Caco-2 (cell line): ENCODE results near the gene KCNAB1. TPM values are rescaled to one million over a fixed set of nuclear protein-coding genes. Genes with fewer than 3 reads are reported as not detected.
"Not testable (repeated sequence)": the region's sequence is repeated elsewhere in the genome, so short reads cannot be mapped to it uniquely, and the experiment has no call there.

ENCODE experiments used
- BruUV-seq: library from RNA; stranded (reverse); fragments of 400-500 nt; replicated peaks from 2 replicates; lab custom pipeline; 2021; lab: Mats Ljungman, UMichigan
- CTCF ChIA-PET: fragments of 300-600 bp; sonication (Branson Sonifier 250); formaldehyde crosslinking; loops from one replicate; lab custom pipeline; 2022; ENCODE audit warnings: antibody characterized with exemption; lab: Charles Lee
- POLR2A ChIA-PET: fragments of 300-600 bp; sonication (Branson Sonifier 250); formaldehyde crosslinking; loops from one replicate; lab custom pipeline; 2022; ENCODE audit warnings: antibody characterized with exemption; lab: Charles Lee
- DNase-seq, 2 experiments: peaks; one replicate each; pipeline versions ENCODE4 v3.0.0 to v3.0.0-alpha.2; 2020 to 2022
- H3K27me3 ChIP-seq: replicated peaks from 2 replicates; pipeline ENCODE4 v1.6.0; 2011; ENCODE audit warnings: low read length; ENCODE audit not compliant: control insufficient read depth, insufficient read depth
- H3K36me3 ChIP-seq: 2 replicates; pipeline ENCODE4 v1.5.1; 2011; ENCODE audit warnings: low read length; ENCODE audit not compliant: control insufficient read depth, insufficient read depth
- H3K4me1 ChIP-seq: fragments of 250-450 bp; sonication (Bioruptor Pico); 2 replicates; pipeline ENCODE4 v1.5.1; 2020; ENCODE audit warnings: mild to moderate bottlenecking
- H3K4me3 ChIP-seq: 2 replicates; pipeline ENCODE4 v1.5.1; 2011; ENCODE audit warnings: low read depth, mild to moderate bottlenecking, control low read depth, low read length
- H3K9me3 ChIP-seq: fragments of 250-450 bp; sonication (Bioruptor Pico); 2 replicates; pipeline ENCODE4 v1.5.1; 2020; ENCODE audit warnings: mild to moderate bottlenecking, moderate library complexity
- H3K27ac Mint-ChIP-seq: one replicate; pipeline ENCODE4 v1.8.0; 2022; ENCODE audit warnings: mixed read lengths; ENCODE audit not compliant: unreplicated experiment
- H3K27me3 Mint-ChIP-seq: one replicate; pipeline ENCODE4 v1.8.0; 2022; ENCODE audit warnings: mixed read lengths; ENCODE audit not compliant: insufficient read depth, unreplicated experiment
- H3K36me3 Mint-ChIP-seq: one replicate; pipeline ENCODE4 v1.8.0; 2022; ENCODE audit warnings: mild to moderate bottlenecking, mixed read lengths; ENCODE audit not compliant: insufficient read depth, unreplicated experiment
- H3K4me1 Mint-ChIP-seq: one replicate; pipeline ENCODE4 v1.8.0; 2022; ENCODE audit warnings: low read depth, mixed read lengths; ENCODE audit not compliant: unreplicated experiment
- H3K4me3 Mint-ChIP-seq: one replicate; pipeline ENCODE4 v1.8.0; 2022; ENCODE audit warnings: mild to moderate bottlenecking, moderate library complexity, mixed read lengths; ENCODE audit not compliant: unreplicated experiment
- H3K9me3 Mint-ChIP-seq: one replicate; pipeline ENCODE4 v1.8.0; 2022; ENCODE audit warnings: mixed read lengths; ENCODE audit not compliant: unreplicated experiment
- intact Hi-C: fragments of 100-400 bp; cut with micrococcal nuclease; formaldehyde crosslinking; loops from one replicate; pipeline ENCODE4 v1.10.0; 2022; ENCODE audit not compliant: unreplicated experiment
- total RNA-seq: library from RNA; stranded (reverse); gene quantifications from 2 replicates; pipeline ENCODE4 v1.2.3, GENCODE V29; 2022
- TF ChIP-seq, protein P1 (sequence below), 2 experiments: fragments of 200-600 bp in 1 of 2; IDR thresholded peaks; 1 replicate in 1 of 2; 2 replicates in 1 of 2; pipeline versions ENCODE4 v1.5.1 to v1.8.0; 2011 to 2022; ENCODE audit warnings: antibody characterized with exemption in 1 of 2, control low read depth in 1 of 2, inconsistent platforms in 1 of 2, low read depth in 1 of 2, low read length in 1 of 2, mild to moderate bottlenecking in 1 of 2, moderate library complexity in 1 of 2; ENCODE audit not compliant: insufficient read depth in 1 of 2, severe bottlenecking in 1 of 2, unreplicated experiment in 1 of 2

KCNAB1 gene
- total RNA-seq, 1 experiment from 2014 or later: 0.14 TPM

DNA sequence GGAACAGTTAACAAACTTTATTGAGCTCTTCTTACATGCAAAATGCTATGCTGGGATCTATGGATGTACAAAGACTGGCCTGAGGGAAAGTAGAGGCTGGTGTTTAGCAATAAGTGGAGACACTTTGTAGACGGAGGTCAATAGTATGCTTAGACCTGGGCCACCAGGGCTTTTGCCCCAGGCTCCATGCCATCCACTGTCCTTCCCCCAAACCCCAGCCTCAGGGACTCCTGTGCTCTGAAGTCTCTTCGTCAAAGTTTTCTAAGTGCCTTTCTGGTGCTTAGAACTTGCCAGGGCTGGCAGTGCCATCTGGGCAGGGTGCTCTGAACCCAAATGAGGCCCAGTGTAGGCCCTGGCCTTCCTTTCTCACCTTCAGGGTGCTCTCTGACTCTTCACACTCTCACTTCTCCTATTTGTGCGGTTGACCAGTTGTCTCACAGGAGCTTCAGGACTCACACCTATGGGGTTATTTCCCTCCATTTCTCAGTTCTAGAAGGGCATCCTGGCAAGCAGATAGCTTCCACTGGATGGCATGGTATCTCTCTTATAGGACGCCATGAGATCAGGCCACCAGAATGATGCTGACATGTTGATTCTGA is 21.8 kb upstream of the KCNAB1 start:
- intact Hi-C loops: no loop called here
- ChIA-PET CTCF (interaction anchor here (0.7 kb wide), 1 partner anchor 40 kb away, joined by 3 read pairs; no protein-coding TSS in a partner anchor), POLR2A (no interaction called here)
- no peaks in the 10 kb centered on the region for H3K4me1 ChIP-seq
- no peaks in the 10 kb centered on the region for H3K36me3 ChIP-seq
- no peaks in the 10 kb centered on the region for H3K9me3 Mint-ChIP-seq
- no peak for DNase-seq
- no peaks in the 10 kb centered on the region for H3K9me3 ChIP-seq
- H3K27ac Mint-ChIP-seq: no peak overlapping the region
- H3K27me3 ChIP-seq: no peaks in the 10 kb centered on the region; the same call in 1 of the 2 replicates
- H3K27me3 Mint-ChIP-seq: peaks cover 15% of the 10 kb centered on the region
- no peaks in the 10 kb centered on the region for H3K4me1 Mint-ChIP-seq
- no peak overlapping the region for H3K4me3 Mint-ChIP-seq
- H3K4me3 ChIP-seq: no peak overlapping the region
- H3K36me3 Mint-ChIP-seq: no peaks in the 10 kb centered on the region
- TF ChIP-seq, protein P1, sequence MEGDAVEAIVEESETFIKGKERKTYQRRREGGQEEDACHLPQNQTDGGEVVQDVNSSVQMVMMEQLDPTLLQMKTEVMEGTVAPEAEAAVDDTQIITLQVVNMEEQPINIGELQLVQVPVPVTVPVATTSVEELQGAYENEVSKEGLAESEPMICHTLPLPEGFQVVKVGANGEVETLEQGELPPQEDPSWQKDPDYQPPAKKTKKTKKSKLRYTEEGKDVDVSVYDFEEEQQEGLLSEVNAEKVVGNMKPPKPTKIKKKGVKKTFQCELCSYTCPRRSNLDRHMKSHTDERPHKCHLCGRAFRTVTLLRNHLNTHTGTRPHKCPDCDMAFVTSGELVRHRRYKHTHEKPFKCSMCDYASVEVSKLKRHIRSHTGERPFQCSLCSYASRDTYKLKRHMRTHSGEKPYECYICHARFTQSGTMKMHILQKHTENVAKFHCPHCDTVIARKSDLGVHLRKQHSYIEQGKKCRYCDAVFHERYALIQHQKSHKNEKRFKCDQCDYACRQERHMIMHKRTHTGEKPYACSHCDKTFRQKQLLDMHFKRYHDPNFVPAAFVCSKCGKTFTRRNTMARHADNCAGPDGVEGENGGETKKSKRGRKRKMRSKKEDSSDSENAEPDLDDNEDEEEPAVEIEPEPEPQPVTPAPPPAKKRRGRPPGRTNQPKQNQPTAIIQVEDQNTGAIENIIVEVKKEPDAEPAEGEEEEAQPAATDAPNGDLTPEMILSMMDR (IDR thresholded peaks at IDR 0.05; ENCODE audit: insufficient read depth in 1 of 2, low read depth in 1 of 2, low read length in 1 of 2, severe bottlenecking in 1 of 2, unreplicated experiment in 1 of 2): no peak
- BruUV-seq: no TSS peak

DNA sequence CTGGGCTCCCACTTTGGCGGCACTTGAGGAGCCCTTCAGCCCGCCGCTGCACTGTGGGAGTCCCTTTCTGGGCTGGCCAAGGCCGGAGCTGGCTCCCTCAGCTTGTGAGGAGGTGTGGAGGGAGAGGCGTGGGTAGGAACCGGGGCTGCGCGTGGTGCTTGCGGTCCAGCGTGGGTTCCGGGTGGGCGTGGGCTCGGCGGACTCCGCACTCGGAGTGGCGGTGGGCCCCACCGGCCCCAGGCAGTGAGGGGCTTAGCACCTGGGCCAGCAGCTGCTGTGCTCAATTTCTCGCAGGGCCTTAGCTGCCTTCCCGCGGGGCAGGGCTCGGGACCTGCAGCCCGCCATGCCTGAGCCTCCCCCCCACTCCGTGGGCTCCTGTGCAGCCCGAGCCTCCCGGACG is 21.0 kb upstream of the KCNAB1 start:
- H3K9me3 ChIP-seq, H3K36me3 Mint-ChIP-seq, H3K4me3 ChIP-seq, H3K36me3 ChIP-seq, H3K9me3 Mint-ChIP-seq, DNase-seq, BruUV-seq, H3K4me1 Mint-ChIP-seq, H3K27ac Mint-ChIP-seq, H3K4me3 Mint-ChIP-seq, intact Hi-C loops, POLR2A ChIA-PET, H3K4me1 ChIP-seq, H3K27me3 ChIP-seq: not testable (repeated sequence)
- CTCF ChIA-PET: interaction anchor here (0.6 kb wide), 1 partner anchor 11 kb away, joined by 5 read pairs; no protein-coding TSS in a partner anchor
- H3K27me3 Mint-ChIP-seq: peaks cover 15% of the 10 kb centered on the region

DNA sequence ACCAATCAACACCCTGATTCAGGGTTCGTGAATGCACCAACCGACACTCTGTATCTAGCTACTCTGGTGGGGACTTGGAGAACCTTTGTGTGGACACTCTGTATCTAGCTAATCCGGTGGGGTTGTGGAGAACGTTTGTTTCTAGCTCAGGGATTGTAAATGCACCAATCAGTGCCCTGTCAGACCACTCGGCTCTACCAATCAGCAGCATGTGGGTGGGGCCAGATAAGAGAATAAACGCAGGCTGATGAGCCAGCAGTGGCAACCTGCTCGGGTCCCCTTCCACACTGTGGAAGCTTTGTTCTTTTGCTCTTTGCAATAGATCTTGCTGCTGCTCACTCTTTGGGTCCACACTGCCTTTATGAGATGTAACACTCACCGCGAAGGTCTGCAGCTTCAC is 20.4 kb upstream of the KCNAB1 start:
- H3K4me1 ChIP-seq, H3K4me3 ChIP-seq, H3K9me3 ChIP-seq, H3K9me3 Mint-ChIP-seq, H3K27ac Mint-ChIP-seq, intact Hi-C loops, H3K4me1 Mint-ChIP-seq, H3K36me3 ChIP-seq, DNase-seq, POLR2A ChIA-PET, H3K36me3 Mint-ChIP-seq, H3K27me3 ChIP-seq, H3K4me3 Mint-ChIP-seq, BruUV-seq: not testable (repeated sequence)
- CTCF ChIA-PET: interaction anchor here (0.6 kb wide), 1 partner anchor 12 kb away, joined by 5 read pairs; no protein-coding TSS in a partner anchor
- peaks cover 13% of the 10 kb centered on the region for H3K27me3 Mint-ChIP-seq

DNA sequence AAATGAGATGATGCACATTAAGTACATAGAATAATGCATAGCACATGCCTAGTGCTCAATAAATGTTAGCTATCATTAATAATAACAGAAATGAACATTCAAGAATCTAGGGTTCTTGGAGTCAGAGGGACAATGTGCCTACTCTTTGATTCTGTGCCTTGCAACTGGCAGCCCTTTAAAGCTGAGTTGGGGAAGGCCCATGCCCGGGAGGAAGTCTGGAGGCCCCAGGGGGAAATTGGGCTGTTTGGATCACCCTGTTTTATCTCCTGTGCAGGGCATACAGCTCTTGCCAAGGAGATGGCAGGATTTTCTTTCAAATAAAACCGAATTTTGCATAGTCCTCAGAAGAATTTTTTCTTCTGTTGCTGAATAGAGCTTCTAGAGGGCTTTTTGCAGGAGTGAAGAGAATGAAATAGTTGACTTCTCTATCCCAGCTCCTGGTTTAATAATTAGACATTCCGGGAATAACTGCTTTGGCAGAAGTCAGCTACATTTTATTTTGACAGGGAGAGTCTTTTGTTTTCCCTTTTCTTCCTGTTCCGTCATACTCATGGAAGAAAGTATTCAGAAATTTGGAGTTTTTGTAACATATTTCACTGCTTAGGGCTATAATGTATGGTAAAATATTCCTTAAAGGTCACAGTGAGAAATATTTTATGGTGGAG is 18.0 kb upstream of the KCNAB1 start:
- CTCF ChIA-PET: no interaction called here
- H3K9me3 Mint-ChIP-seq: no peaks in the 10 kb centered on the region
- Histone ChIP-seq H3K36me3 (no peaks in the 10 kb centered on the region), H3K4me3 (no peak overlapping the region), H3K27me3 (no peaks in the 10 kb centered on the region; the same call in 1 of the 2 replicates), H3K4me1 (no peaks in the 10 kb centered on the region), H3K9me3 (no peaks in the 10 kb centered on the region)
- no peak overlapping the region for H3K27ac Mint-ChIP-seq
- BruUV-seq: no TSS peak
- H3K4me1 Mint-ChIP-seq: no peaks in the 10 kb centered on the region
- POLR2A ChIA-PET: no interaction called here
- peaks cover 3% of the 10 kb centered on the region for H3K27me3 Mint-ChIP-seq
- no peak overlapping the region for H3K4me3 Mint-ChIP-seq
- no peak for DNase-seq
- intact Hi-C loops: no loop called here
- TF ChIP-seq, protein P1 (IDR thresholded peaks at IDR 0.05; ENCODE audit: insufficient read depth in 1 of 2, low read depth in 1 of 2, low read length in 1 of 2, severe bottlenecking in 1 of 2, unreplicated experiment in 1 of 2): no peak
- no peaks in the 10 kb centered on the region for H3K36me3 Mint-ChIP-seq
